SK-N-SH (cell line): Measurements from ENCODE around the gene ISX. TPM values are rescaled to one million over a fixed set of nuclear protein-coding genes. Genes with fewer than 3 reads are reported as not detected.

Experiments
- CTCF ChIA-PET: fragments of 300-600, 350-600 bp; formaldehyde crosslinking; extraction: SDS; loops from one replicate; lab custom pipeline; 2021; lab: Yijun Ruan, JAX
- POLR2A ChIA-PET: fragments of 350-600 bp; sonication (Branson Sonifier 250); formaldehyde crosslinking; extraction: SDS; loops from one replicate; lab custom pipeline; 2020; ENCODE audit warnings: antibody characterized with exemption, inconsistent platforms; lab: Yijun Ruan, JAX
- DNase-seq: peaks from one replicate; pipeline ENCODE4 v3.0.0; 2012
- H2AFZ ChIP-seq: fragments of 200-600 bp; sonication (generic); 2 replicates; pipeline ENCODE4 v1.8.1; 2016; ENCODE audit warnings: antibody characterized with exemption, mild to moderate bottlenecking, low read depth
- H3F3A ChIP-seq: fragments of 200-600 bp; sonication (generic); replicated peaks from 2 replicates; pipeline ENCODE3; 2016; ENCODE audit warnings: antibody characterized with exemption, mild to moderate bottlenecking; ENCODE audit not compliant: insufficient read depth
- H3K27ac ChIP-seq, 2 experiments: fragments of 200-500 bp in 1 of 2; fragments of 200-600 bp in 1 of 2; sonication (Bioruptor generic) in 1 of 2; sonication (generic), shearing (Covaris generic) in 1 of 2; 2 replicates each; pipeline versions ENCODE4 v1.5.1 to v1.6.1; 2014 to 2016; ENCODE audit warnings: low read depth in 2 of 2, inconsistent platforms in 1 of 2, low read length in 1 of 2, mild to moderate bottlenecking in 1 of 2, mixed read lengths in 1 of 2
- H3K27me3 ChIP-seq: fragments of 200-600 bp; sonication (generic), shearing (Covaris generic); 2 replicates; pipeline ENCODE4 v1.6.1; 2016; ENCODE audit warnings: mixed run types; ENCODE audit not compliant: insufficient read depth
- H3K36me3 ChIP-seq, 2 experiments: fragments of 200-500 bp in 1 of 2; fragments of 200-600 bp in 1 of 2; sonication (Bioruptor generic) in 1 of 2; sonication (generic) in 1 of 2; replicated peaks in 1 of 2; 2 replicates each; pipeline versions ENCODE3 to v1.5.1; 2014 to 2016; ENCODE audit warnings: low read length in 1 of 2, mild to moderate bottlenecking in 1 of 2; ENCODE audit not compliant: insufficient read depth in 2 of 2, control insufficient read depth in 1 of 2
- H3K4me1 ChIP-seq, 2 experiments: fragments of 200-500 bp in 1 of 2; fragments of 200-600 bp in 1 of 2; sonication (Bioruptor generic) in 1 of 2; sonication (generic), shearing (Covaris generic) in 1 of 2; 2 replicates each; pipeline versions ENCODE4 v1.5.1 to v1.6.1; 2014 to 2016; ENCODE audit warnings: low read depth in 1 of 2, low read length in 1 of 2, mixed run types in 1 of 2; ENCODE audit not compliant: insufficient read depth in 2 of 2, control insufficient read depth in 1 of 2
- H3K4me2 ChIP-seq: fragments of 200-600 bp; sonication (generic), shearing (Covaris generic); 2 replicates; pipeline ENCODE4 v1.6.1; 2017; ENCODE audit warnings: mixed run types
- H3K4me3 ChIP-seq, 2 experiments: fragments of 200-500 bp in 1 of 2; fragments of 200-600 bp in 1 of 2; sonication (Bioruptor generic) in 1 of 2; sonication (generic), shearing (Covaris generic) in 1 of 2; 2 replicates each; pipeline versions ENCODE4 v1.5.1 to v1.8.1; 2014 to 2016; ENCODE audit warnings: low read depth in 2 of 2, inconsistent platforms in 1 of 2, low read length in 1 of 2, mild to moderate bottlenecking in 1 of 2, mixed read lengths in 1 of 2, moderate library complexity in 1 of 2
- H3K79me2 ChIP-seq: fragments of 200-600 bp; sonication (generic); 2 replicates; pipeline ENCODE4 v1.8.1; 2017; ENCODE audit warnings: mild to moderate bottlenecking; ENCODE audit not compliant: insufficient read depth
- H3K9ac ChIP-seq: fragments of 200-600 bp; sonication (generic); 2 replicates; pipeline ENCODE4 v1.6.1; 2017; ENCODE audit warnings: mixed run types
- H3K9me2 ChIP-seq: fragments of 200-600 bp; sonication (generic); 2 replicates; pipeline ENCODE4 v1.6.1; 2017; ENCODE audit warnings: mixed run types
- H3K9me3 ChIP-seq: fragments of 200-600 bp; sonication (generic); 2 replicates; pipeline ENCODE4 v1.6.1; 2017; ENCODE audit warnings: mixed run types, mild to moderate bottlenecking, moderate library complexity
- H4K20me1 ChIP-seq: fragments of 200-600 bp; sonication (generic); 2 replicates; pipeline ENCODE4 v1.6.1; 2017; ENCODE audit warnings: mild to moderate bottlenecking, mixed run types; ENCODE audit not compliant: insufficient read depth
- CHD2 ChIP-seq: fragments of 150-350 bp; IDR thresholded peaks from 2 replicates; pipeline ENCODE4 v1.6.1; 2018; ENCODE audit warnings: low read length; ENCODE audit not compliant: partially characterized antibody
- ELF1 ChIP-seq: IDR thresholded peaks from 2 replicates; pipeline ENCODE4 v1.4.0; 2012
- EP300 ChIP-seq, 2 experiments: IDR thresholded peaks; 2 replicates each; pipeline versions ENCODE4 v1.4.0 to v1.6.1; 2012; ENCODE audit warnings: borderline replicate concordance in 1 of 2, low read depth in 1 of 2, low read length in 1 of 2
- FOXM1 ChIP-seq: IDR thresholded peaks from 2 replicates; pipeline ENCODE4 v1.4.0; 2012; ENCODE audit warnings: low read depth, mild to moderate bottlenecking
- GATA2 ChIP-seq: sonication (generic); formaldehyde crosslinking; IDR thresholded peaks from 2 replicates; pipeline ENCODE4 v1.5.0; 2020; ENCODE audit warnings: mild to moderate bottlenecking, missing genetic modification reagents
- MEF2A ChIP-seq: IDR thresholded peaks from 2 replicates; pipeline ENCODE4 v1.4.0; 2012; ENCODE audit warnings: low read depth, borderline replicate concordance
- MXI1 ChIP-seq: IDR thresholded peaks from 2 replicates; pipeline ENCODE4 v1.6.1; 2012; ENCODE audit warnings: mild to moderate bottlenecking, low read depth, low read length, improper control_type of control experiment
- NFIC ChIP-seq: IDR thresholded peaks from 2 replicates; pipeline ENCODE4 v1.4.0; 2012; ENCODE audit warnings: borderline replicate concordance
- NRF1 ChIP-seq: IDR thresholded peaks from 2 replicates; pipeline ENCODE4 v1.6.1; 2012; ENCODE audit warnings: low read depth, mild to moderate bottlenecking, low read length
- RAD21 ChIP-seq: IDR thresholded peaks from 2 replicates; pipeline ENCODE4 v1.6.1; 2012; ENCODE audit warnings: mild to moderate bottlenecking, low read length
- REST ChIP-seq: IDR thresholded peaks from 2 replicates; pipeline ENCODE4 v1.6.1; 2012; ENCODE audit warnings: mild to moderate bottlenecking, low read depth, low read length, moderate library complexity
- RXRA ChIP-seq: IDR thresholded peaks from 2 replicates; pipeline ENCODE4 v1.4.0; 2012; ENCODE audit warnings: low read depth, mild to moderate bottlenecking, borderline replicate concordance
- SIN3A ChIP-seq: IDR thresholded peaks from 2 replicates; pipeline ENCODE4 v1.6.1; 2012; ENCODE audit warnings: low read depth, mild to moderate bottlenecking, low read length, moderate library complexity, borderline replicate concordance
- SMC3 ChIP-seq: IDR thresholded peaks from 2 replicates; pipeline ENCODE4 v1.6.1; 2012; ENCODE audit warnings: low read depth, low read length, improper control_type of control experiment
- TEAD4 ChIP-seq: IDR thresholded peaks from 2 replicates; pipeline ENCODE4 v1.4.0; 2012; ENCODE audit warnings: mild to moderate bottlenecking, borderline replicate concordance; ENCODE audit not compliant: insufficient read depth
- WGBS: methylation state at CpG from one replicate; pipeline ENCODE4 v1.1.6; 2017; ENCODE audit warnings: low lambda C conversion rate; 5-methylcytosine and 5-hydroxymethylcytosine counted together
- polyA plus RNA-seq, 3 experiments: library from polyadenylated mRNA; depleted of rRNA; stranded (reverse); fragments of >200 nt; gene quantifications; 2 replicates each; pipeline ENCODE4 v1.2.3, GENCODE V29; 2012
- TF ChIP-seq, protein P1 (sequence below): IDR thresholded peaks from 2 replicates; pipeline ENCODE4 v1.4.0; 2012; ENCODE audit warnings: low read depth, borderline replicate concordance
- TF ChIP-seq, protein P2 (sequence below): IDR thresholded peaks from 2 replicates; pipeline ENCODE4 v1.4.0; 2012; ENCODE audit warnings: low read depth, borderline replicate concordance
- TF ChIP-seq, protein P3 (sequence below): IDR thresholded peaks from 2 replicates; pipeline ENCODE4 v1.4.0; 2012; ENCODE audit warnings: low read depth

Gene ISX
- polyA plus RNA-seq (2012; rRNA removed): not detected in 2 replicates
- polyA plus RNA-seq (2012; cell fraction: cytosol; rRNA removed): not detected in 2 replicates
- not detected in 2 replicates for polyA plus RNA-seq (2012; cell fraction: nucleus; rRNA removed)

- H3K4me1 ChIP-seq: no peaks in the 10 kb centered on the region
- H3K4me2 ChIP-seq: no peak within 1 kb of the TSS
- no peaks in the 10 kb centered on the region for H3K27me3 ChIP-seq
- H3K4me3 ChIP-seq: no peak within 1 kb of the TSS
- no peak within 1 kb of the TSS for H2AFZ ChIP-seq
- ChIA-PET POLR2A (no interaction called here), CTCF (no interaction called here)
- no peak for DNase-seq
- no peaks in the 10 kb centered on the region for H3K79me2 ChIP-seq
- WGBS: 0% methylated on average over 1 of the region's 1 CpG
- no peaks in the 10 kb centered on the region for H3F3A ChIP-seq
- TF ChIP-seq TEAD4 (no peak), ELF1 (no peak), EP300 (IDR thresholded peaks at IDR 0.05; ENCODE audit: borderline replicate concordance in 1 of 2, low read depth in 1 of 2, low read length in 1 of 2) (no peak), FOXM1 (no peak), RXRA (no peak), GATA2 (CRISPR knock-in tag) (no peak), MEF2A (no peak), CHD2 (no peak), RAD21 (no peak), NRF1 (no peak), MXI1 (no peak), NFIC (no peak), SIN3A (no peak), SMC3 (no peak), REST (no peak)
- TF ChIP-seq, protein P1, sequence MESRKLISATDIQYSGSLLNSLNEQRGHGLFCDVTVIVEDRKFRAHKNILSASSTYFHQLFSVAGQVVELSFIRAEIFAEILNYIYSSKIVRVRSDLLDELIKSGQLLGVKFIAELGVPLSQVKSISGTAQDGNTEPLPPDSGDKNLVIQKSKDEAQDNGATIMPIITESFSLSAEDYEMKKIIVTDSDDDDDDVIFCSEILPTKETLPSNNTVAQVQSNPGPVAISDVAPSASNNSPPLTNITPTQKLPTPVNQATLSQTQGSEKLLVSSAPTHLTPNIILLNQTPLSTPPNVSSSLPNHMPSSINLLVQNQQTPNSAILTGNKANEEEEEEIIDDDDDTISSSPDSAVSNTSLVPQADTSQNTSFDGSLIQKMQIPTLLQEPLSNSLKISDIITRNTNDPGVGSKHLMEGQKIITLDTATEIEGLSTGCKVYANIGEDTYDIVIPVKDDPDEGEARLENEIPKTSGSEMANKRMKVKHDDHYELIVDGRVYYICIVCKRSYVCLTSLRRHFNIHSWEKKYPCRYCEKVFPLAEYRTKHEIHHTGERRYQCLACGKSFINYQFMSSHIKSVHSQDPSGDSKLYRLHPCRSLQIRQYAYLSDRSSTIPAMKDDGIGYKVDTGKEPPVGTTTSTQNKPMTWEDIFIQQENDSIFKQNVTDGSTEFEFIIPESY: no peak
- TF ChIP-seq, protein P2, sequence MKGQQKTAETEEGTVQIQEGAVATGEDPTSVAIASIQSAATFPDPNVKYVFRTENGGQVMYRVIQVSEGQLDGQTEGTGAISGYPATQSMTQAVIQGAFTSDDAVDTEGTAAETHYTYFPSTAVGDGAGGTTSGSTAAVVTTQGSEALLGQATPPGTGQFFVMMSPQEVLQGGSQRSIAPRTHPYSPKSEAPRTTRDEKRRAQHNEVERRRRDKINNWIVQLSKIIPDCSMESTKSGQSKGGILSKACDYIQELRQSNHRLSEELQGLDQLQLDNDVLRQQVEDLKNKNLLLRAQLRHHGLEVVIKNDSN: no peak
- TF ChIP-seq, protein P3, sequence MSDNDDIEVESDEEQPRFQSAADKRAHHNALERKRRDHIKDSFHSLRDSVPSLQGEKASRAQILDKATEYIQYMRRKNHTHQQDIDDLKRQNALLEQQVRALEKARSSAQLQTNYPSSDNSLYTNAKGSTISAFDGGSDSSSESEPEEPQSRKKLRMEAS: no peak
- H3K9me2 ChIP-seq: no peaks in the 10 kb centered on the region
- H4K20me1 ChIP-seq: no peaks in the 10 kb centered on the region
- H3K27ac ChIP-seq: no peak within 1 kb of the TSS
- H3K36me3 ChIP-seq: no peaks in the 10 kb centered on the region
- no peak within 1 kb of the TSS for H3K9ac ChIP-seq
- H3K9me3 ChIP-seq: no peaks in the 10 kb centered on the region
Observed at GRCh38 chr22:35065796-35066218, at the start of gene ISX. Gene ISX, plus strand, starts transcription at chr22:35066158. Its CDS starts 930 bp downstream, at chr22:35067088.
